Natural killer cell treated with Interleukin-12 subunit alpha and Interleukin-12 subunit beta and Interleukin-15 and Interleukin-18, amount 100 ng/mL, for 72 hours (primary cell): ENCODE measurements around the gene BTBD9. TPM values are rescaled to one million over a fixed set of nuclear protein-coding genes. Genes with fewer than 3 reads are reported as not detected.

Experiments
- ATAC-seq, 2 donors: fragments of 150-1000 bp; cut with Tn5 transposase in 1 of 2; sonication (Bioruptor Pico), chemical (Tn5 transposase) in 1 of 2; 2 replicates each; pipeline ENCODE4 v1.10.0; 2021
- DNase-seq: peaks from one replicate; pipeline ENCODE4 v3.0.0; 2022; ENCODE audit warnings: low spot score
- H3K27ac Mint-ChIP-seq, 2 donors: 1 replicate in 1 of 2; 2 replicates in 1 of 2; pipeline ENCODE4 v1.8.0; 2022; ENCODE audit warnings: mixed read lengths in 2 of 2, mild to moderate bottlenecking in 1 of 2, moderate library complexity in 1 of 2
- H3K27me3 Mint-ChIP-seq, 2 donors: 1 replicate in 1 of 2; 2 replicates in 1 of 2; pipeline ENCODE4 v1.8.0; 2022; ENCODE audit warnings: mixed read lengths in 2 of 2
- H3K36me3 Mint-ChIP-seq: one replicate; pipeline ENCODE4 v1.8.0; 2022; ENCODE audit warnings: mixed read lengths
- H3K4me1 Mint-ChIP-seq, 2 donors: 1 replicate in 1 of 2; 2 replicates in 1 of 2; pipeline ENCODE4 v1.8.0; 2022; ENCODE audit warnings: low read depth in 2 of 2, mixed read lengths in 2 of 2, mild to moderate bottlenecking in 1 of 2
- H3K4me3 Mint-ChIP-seq: one replicate; pipeline ENCODE4 v1.8.0; 2022; ENCODE audit warnings: mixed read lengths
- H3K9me3 Mint-ChIP-seq: 2 replicates; pipeline ENCODE4 v1.8.0; 2022; ENCODE audit warnings: mixed read lengths
- total RNA-seq, 2 donors: library from RNA; stranded (reverse); gene quantifications; one replicate each; pipeline ENCODE4 v1.2.3, GENCODE V29; 2022

The BTBD9 gene
- total RNA-seq, 2 donors from 2014 or later, result 27.7 to 34.2 TPM

DNA sequence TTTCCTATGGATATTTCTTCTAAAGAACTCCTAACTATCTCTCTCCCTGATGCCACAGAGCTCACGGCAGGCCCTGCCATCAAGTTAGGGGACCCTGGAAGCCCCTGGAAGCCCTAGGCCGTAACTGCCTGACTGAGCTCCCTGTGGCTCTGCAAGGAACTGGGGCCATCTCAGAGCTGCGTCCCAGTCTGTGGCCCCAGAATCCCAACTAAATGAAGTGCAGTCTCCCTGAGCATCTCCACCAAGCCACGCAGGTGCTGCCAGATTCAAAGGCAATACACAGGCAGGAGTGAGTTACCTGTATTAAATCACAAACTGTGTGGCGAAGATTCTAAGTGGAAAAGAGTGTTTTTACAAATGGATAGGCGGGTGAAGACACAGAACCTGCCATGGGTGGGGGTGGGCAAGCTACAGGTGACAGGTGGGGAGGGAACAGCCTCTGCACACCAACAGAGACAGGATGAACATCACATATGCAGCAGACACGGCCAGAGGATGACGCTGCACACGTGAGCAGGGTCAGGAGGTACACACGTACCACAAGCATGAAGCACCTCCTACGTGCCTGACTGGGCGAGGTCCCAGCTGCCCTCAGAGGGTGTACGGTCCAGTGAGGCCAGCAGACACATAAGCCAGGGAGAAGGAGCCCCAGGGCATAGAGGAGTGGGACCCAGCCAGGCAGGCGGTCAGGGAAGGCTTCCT is 461.7 kb downstream of the BTBD9 start:
- DNase-seq (no peak), ATAC-seq (peak in 1 of 2 donors; percentile 29)
- no peaks in the 10 kb centered on the region for H3K9me3 Mint-ChIP-seq
- H3K4me3 Mint-ChIP-seq, result no peak overlapping the region
- peaks cover 0 to 6% of the 10 kb centered on the region in 2 donors for H3K4me1 Mint-ChIP-seq
- H3K27me3 Mint-ChIP-seq, result no peaks in the 10 kb centered on the region
- H3K36me3 Mint-ChIP-seq, result no peaks in the 10 kb centered on the region
- H3K27ac Mint-ChIP-seq, result peak overlapping the region in 1 of 2 donors; percentile 82

GRCh38 chr6:38176797-38177751 is 462.7 kb downstream of the BTBD9 start:
- Mint-ChIP-seq H3K36me3 (no peaks in the 10 kb centered on the region), H3K27ac (peak overlapping the region in 1 of 2 donors; percentile 82), H3K27me3 (no peaks in the 10 kb centered on the region), H3K4me3 (no peak overlapping the region), H3K9me3 (no peaks in the 10 kb centered on the region), H3K4me1 (peaks cover 0 to 6% of the 10 kb centered on the region in 2 donors)
- DNase-seq, result no peak
- ATAC-seq, result no peak

- peak in 1 of 2 donors; percentile 18 for ATAC-seq
- H3K36me3 Mint-ChIP-seq, result no peaks in the 10 kb centered on the region
- H3K4me1 Mint-ChIP-seq, result peaks cover 0 to 6% of the 10 kb centered on the region in 2 donors
- H3K9me3 Mint-ChIP-seq, result no peaks in the 10 kb centered on the region
- H3K27ac Mint-ChIP-seq, result no peak overlapping the region
- H3K27me3 Mint-ChIP-seq, result no peaks in the 10 kb centered on the region
- H3K4me3 Mint-ChIP-seq, result no peak overlapping the region
- peak; percentile 51 for DNase-seq
These were observed 463.9 kb downstream of the BTBD9 start for GRCh38 chr6:38175786-38176185.

DNA sequence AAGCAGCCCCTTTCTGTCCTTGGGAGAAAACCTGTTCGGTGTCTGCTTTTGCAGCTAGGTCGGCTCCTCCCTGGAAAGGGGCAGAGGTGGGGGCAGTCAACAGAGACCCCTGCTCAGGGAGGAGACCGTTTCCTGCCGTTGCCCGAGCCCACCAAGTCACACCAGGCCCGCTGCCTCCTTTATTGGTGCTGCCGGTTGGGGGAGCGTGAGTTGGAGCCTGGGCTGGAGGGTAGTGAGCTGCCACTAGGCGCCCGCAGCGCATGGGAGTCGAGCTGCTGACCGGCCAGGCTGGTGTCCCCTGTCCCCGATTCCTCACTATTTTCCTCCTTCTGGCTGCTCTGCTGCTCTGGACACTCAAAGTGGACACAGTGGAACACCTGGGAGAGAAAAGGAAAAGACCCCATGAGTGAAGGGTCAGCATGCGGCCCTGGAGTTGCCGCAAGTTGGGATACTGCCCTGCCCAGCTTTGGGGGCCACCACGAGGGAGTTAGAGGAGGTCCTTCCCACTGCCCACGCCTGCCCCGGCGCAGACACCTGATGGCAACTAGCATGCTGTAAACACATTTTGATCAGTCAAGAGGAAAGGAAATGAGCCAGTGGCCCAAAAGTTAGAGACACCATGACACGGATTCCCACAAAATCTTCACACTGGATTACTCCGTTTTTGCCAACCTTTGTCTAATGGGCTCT is 464.8 kb downstream of the BTBD9 start:
- Mint-ChIP-seq H3K4me1 (peaks cover 0 to 4% of the 10 kb centered on the region in 2 donors), H3K27me3 (no peaks in the 10 kb centered on the region), H3K4me3 (no peak overlapping the region), H3K36me3 (no peaks in the 10 kb centered on the region), H3K9me3 (no peaks in the 10 kb centered on the region), H3K27ac (no peak overlapping the region)
- DNase-seq (no peak), ATAC-seq (no peak)

DNA sequence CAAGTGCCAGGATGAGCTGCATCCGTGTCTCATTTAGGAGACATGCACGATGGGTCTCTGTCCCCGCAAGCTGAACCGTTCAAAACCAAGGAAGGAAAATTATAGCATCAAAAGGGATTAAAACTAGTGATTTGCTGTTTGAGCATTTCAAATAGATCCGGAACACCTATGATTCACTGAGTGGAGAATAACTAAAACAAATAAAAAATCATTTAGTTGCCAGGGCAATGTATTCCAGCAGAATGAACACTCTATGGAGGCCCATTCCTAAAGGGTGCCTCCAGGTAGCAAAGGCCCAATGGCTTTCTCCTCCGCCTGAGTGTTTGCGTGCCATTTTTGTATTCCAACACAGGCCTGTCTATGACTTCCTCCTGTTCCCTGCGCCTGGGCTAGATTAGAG is 465.4 kb downstream of the BTBD9 start:
- no peak overlapping the region for H3K27ac Mint-ChIP-seq
- no peaks in the 10 kb centered on the region for H3K36me3 Mint-ChIP-seq
- ATAC-seq (no peak), DNase-seq (no peak)
- H3K27me3 Mint-ChIP-seq, result no peaks in the 10 kb centered on the region
- H3K4me1 Mint-ChIP-seq, result peaks cover 0 to 4% of the 10 kb centered on the region in 2 donors
- no peaks in the 10 kb centered on the region for H3K9me3 Mint-ChIP-seq
- H3K4me3 Mint-ChIP-seq, result no peak overlapping the region

- H3K27me3 Mint-ChIP-seq, result no peaks in the 10 kb centered on the region
- no peaks in the 10 kb centered on the region for H3K36me3 Mint-ChIP-seq
- no peaks in the 10 kb centered on the region for H3K9me3 Mint-ChIP-seq
- no peak overlapping the region for H3K4me3 Mint-ChIP-seq
- peaks cover 0 to 4% of the 10 kb centered on the region in 2 donors for H3K4me1 Mint-ChIP-seq
- DNase-seq (no peak), ATAC-seq (no peak)
- H3K27ac Mint-ChIP-seq, result no peak overlapping the region
These were observed 465.8 kb downstream of the BTBD9 start for GRCh38 chr6:38173909-38174308.

- H3K4me1 Mint-ChIP-seq, result peaks cover 0 to 2% of the 10 kb centered on the region in 2 donors
- H3K27me3 Mint-ChIP-seq, result no peaks in the 10 kb centered on the region
- ATAC-seq (no peak), DNase-seq (no peak)
- no peak overlapping the region for H3K4me3 Mint-ChIP-seq
- no peaks in the 10 kb centered on the region for H3K36me3 Mint-ChIP-seq
- H3K27ac Mint-ChIP-seq, result peak overlapping the region in 1 of 2 donors; percentile 35
- no peaks in the 10 kb centered on the region for H3K9me3 Mint-ChIP-seq
These were observed 466.9 kb downstream of the BTBD9 start for GRCh38 chr6:38172739-38173410.

DNA sequence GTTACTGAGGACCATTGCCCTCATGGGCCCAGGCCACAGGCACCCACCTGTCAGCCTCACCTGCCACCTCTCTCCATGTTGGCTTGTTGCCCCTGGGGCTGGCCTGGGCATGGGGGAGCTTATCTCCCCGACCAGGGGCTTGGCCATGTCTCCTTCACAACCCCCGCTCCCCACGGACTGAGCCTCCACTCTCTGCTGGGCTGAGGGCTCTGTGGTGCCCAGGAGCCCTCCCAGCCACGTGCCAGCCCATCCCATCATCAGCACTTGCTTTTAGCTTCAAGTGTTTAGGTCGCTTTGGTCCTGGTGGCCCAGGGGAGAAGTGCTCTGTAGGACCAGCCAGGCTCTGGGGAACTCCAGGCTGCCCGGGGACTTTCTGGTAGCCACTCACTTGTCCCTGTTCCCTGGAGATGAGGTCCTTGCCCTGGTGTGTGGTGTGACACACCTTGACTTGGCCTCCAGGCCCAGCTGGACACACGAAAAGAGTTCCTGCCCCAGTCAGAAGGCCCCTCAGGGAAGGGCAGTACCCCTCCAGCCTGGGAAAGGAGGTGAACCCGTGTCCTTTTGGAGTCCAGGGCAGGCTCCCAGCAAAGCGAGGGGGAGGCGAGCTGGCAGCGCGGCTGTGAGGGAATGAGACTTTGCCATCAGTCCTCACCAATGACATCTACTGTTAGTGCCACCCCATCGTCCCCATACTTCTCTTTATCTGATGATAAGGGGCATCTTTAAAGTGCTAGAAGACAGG is 467.6 kb downstream of the BTBD9 start:
- Mint-ChIP-seq H3K4me3 (no peak overlapping the region), H3K27ac (no peak overlapping the region), H3K4me1 (no peaks in the 10 kb centered on the region), H3K36me3 (no peaks in the 10 kb centered on the region), H3K9me3 (no peaks in the 10 kb centered on the region), H3K27me3 (no peaks in the 10 kb centered on the region)
- peak; percentile 37 for DNase-seq
- peak in 1 of 2 donors; percentile 3 for ATAC-seq

- Mint-ChIP-seq H3K9me3 (no peaks in the 10 kb centered on the region), H3K36me3 (no peaks in the 10 kb centered on the region)
- DNase-seq, result no peak
These were observed 468.9 kb downstream of the BTBD9 start for GRCh38 chr6:38170666-38171355.

DNA sequence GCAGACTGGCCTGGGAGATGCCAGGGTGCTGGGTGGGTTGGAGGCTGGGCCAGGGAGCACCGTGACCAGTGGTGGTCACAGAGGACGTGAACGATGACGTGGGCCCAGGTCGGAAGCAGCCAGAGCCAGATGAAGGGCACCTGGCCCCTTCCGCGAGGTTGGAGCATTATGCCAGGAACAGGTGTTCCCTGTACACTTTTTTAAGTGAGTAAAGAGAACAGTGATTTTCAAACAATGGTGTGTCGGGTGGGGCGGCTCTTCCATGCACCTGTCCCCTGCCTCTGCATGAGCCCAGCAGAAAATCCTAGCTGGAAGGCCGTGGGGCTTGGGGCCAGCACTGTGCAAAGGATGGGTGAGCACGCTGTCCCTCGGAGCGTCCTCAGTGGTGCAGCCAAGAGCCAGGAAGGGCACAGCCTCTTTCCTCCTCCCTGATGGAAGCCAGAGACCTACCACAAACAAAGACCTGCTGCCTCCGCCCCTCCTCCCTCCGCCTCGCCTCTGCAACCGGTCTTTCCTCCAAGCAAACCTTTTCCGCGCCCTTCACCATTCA is 469.7 kb downstream of the BTBD9 start:
- ATAC-seq (no peak), DNase-seq (no peak)
- Mint-ChIP-seq H3K27me3 (no peaks in the 10 kb centered on the region), H3K27ac (no peak overlapping the region), H3K4me1 (no peaks in the 10 kb centered on the region), H3K36me3 (no peaks in the 10 kb centered on the region), H3K4me3 (no peak overlapping the region), H3K9me3 (no peaks in the 10 kb centered on the region)

More at GRCh38 chr6:38170666-38171355, 468.9 kb downstream of the BTBD9 start:
- no peaks in the 10 kb centered on the region for H3K27me3 Mint-ChIP-seq
- no peak for ATAC-seq
- no peaks in the 10 kb centered on the region for H3K4me1 Mint-ChIP-seq
- H3K27ac Mint-ChIP-seq, result no peak overlapping the region
- H3K4me3 Mint-ChIP-seq, result no peak overlapping the region

- ATAC-seq (no peak), DNase-seq (no peak)
- H3K9me3 Mint-ChIP-seq, result no peaks in the 10 kb centered on the region
- H3K27ac Mint-ChIP-seq, result no peak overlapping the region
- H3K4me3 Mint-ChIP-seq, result no peak overlapping the region
- H3K4me1 Mint-ChIP-seq, result no peaks in the 10 kb centered on the region
- H3K36me3 Mint-ChIP-seq, result no peaks in the 10 kb centered on the region
- H3K27me3 Mint-ChIP-seq, result no peaks in the 10 kb centered on the region
These were observed 470.3 kb downstream of the BTBD9 start for GRCh38 chr6:38169221-38169976.
